ENCODE measurements around the gene CIB4. TPM values are rescaled to one million over a fixed set of nuclear protein-coding genes. Genes with fewer than 3 reads are reported as not detected.

Gene CIB4
- total and polyA plus RNA-seq, 2 of the 4 experiments (the other 2 are of a cell fraction), result not detected

GRCh38 chr2:26580751-26581150, 60.4 kb downstream of the CIB4 start:
- no peak for DNase-seq
- in situ Hi-C loops (cut with MboI; ENCODE audit: low sequenced_read_pairs), result no loop called here
- no peak overlapping the region for H4K5ac ChIP-seq (ENCODE audit: low read depth, low read length)

More at GRCh38 chr2:26580751-26581150, 60.4 kb downstream of the CIB4 start:
- H3K18ac ChIP-seq (ENCODE audit: low read depth, low read length), result no peak overlapping the region
- no peak overlapping the region for H3K27ac ChIP-seq (ENCODE audit: insufficient read depth, low read length)
- H4K20me1 ChIP-seq (ENCODE audit: insufficient read depth, low read length), result no peaks in the 10 kb centered on the region
- POLR2A ChIA-PET (ENCODE audit: unreplicated experiment), result no interaction called here
- no peak overlapping the region for H4K91ac ChIP-seq (ENCODE audit: insufficient read depth, low read depth, low read length)
- H3K9me3 ChIP-seq (ENCODE audit: control insufficient read depth, insufficient read depth, low read length), result no peaks in the 10 kb centered on the region
- no peak overlapping the region for H2AK9ac ChIP-seq (replicated peaks; ENCODE audit: low read depth, low read length, poor library complexity)
- H2BK15ac ChIP-seq (ENCODE audit: low read depth, low read length), result no peak overlapping the region
- no peak overlapping the region for H2BK120ac ChIP-seq (ENCODE audit: low read depth, low read length)
- no peak overlapping the region for H2AFZ ChIP-seq (replicated peaks; ENCODE audit: low read length, poor library complexity)
- H3K9ac ChIP-seq (ENCODE audit: low read depth, low read length), result no peak overlapping the region
- no peak overlapping the region for H3K4me3 ChIP-seq (ENCODE audit: insufficient read depth, low read depth, low read length)
- no peak overlapping the region for H3K14ac ChIP-seq (replicated peaks; ENCODE audit: low read depth, low read length)
- intact Hi-C loops (cut with micrococcal nuclease), result no loop called here
- H2BK20ac ChIP-seq (ENCODE audit: low read depth, low read length), result no peak overlapping the region
- H3K23ac ChIP-seq (ENCODE audit: low read depth, low read length), result no peak overlapping the region
- H3K4me1 ChIP-seq (ENCODE audit: control insufficient read depth, insufficient read depth, low read length), result no peaks in the 10 kb centered on the region
- H2BK5ac ChIP-seq (ENCODE audit: low read depth, low read length, poor library complexity, severe bottlenecking), result no peak overlapping the region
- H3K4me2 ChIP-seq (ENCODE audit: low read depth, low read length), result no peak overlapping the region
- H3K4ac ChIP-seq (ENCODE audit: low read depth, low read length), result no peak overlapping the region
- no peak overlapping the region for H3K56ac ChIP-seq (ENCODE audit: extremely low read depth, insufficient read depth, low read length)
- H2AK5ac ChIP-seq (ENCODE audit: low read depth, low read length), result no peak overlapping the region
- H3K36me3 ChIP-seq (ENCODE audit: control insufficient read depth, insufficient read depth, low read length), result no peaks in the 10 kb centered on the region
- no CpG with 5 or more reads among the region's 5 CpGs for WGBS, 2 experiments (ENCODE audit: extremely low coverage in 2 of 2, insufficient read length in 1 of 2)
- no peaks in the 10 kb centered on the region for H3K79me1 ChIP-seq (ENCODE audit: low read depth in 1 of 2, low read length in 2 of 2)
- TF ChIP-seq MAZ (IDR thresholded peaks at IDR 0.05; ENCODE audit: borderline replicate concordance, low read depth, low read length), result no peak
- no peak for TF ChIP-seq NFE2L2 (IDR thresholded peaks at IDR 0.05; ENCODE audit: low read depth, low read length)
- no peak for TF ChIP-seq RCOR1 (IDR thresholded peaks at IDR 0.05; ENCODE audit: insufficient replicate concordance, low read length)
- TF ChIP-seq SMC3 (IDR thresholded peaks at IDR 0.05; ENCODE audit: low read depth, low read length), result no peak
- TF ChIP-seq MAFK (IDR thresholded peaks at IDR 0.05; ENCODE audit: low read depth, low read length), result no peak
- no peak for TF ChIP-seq FOS (IDR thresholded peaks at IDR 0.05; ENCODE audit: low read depth, low read length)
- no peak for TF ChIP-seq RAD21 (IDR thresholded peaks at IDR 0.05; ENCODE audit: low read length)
- TF ChIP-seq CHD1 (IDR thresholded peaks at IDR 0.05; ENCODE audit: low read depth, low read length), result no peak
- no peak for TF ChIP-seq POLR2A (IDR thresholded peaks at IDR 0.05; ENCODE audit: low read depth, low read length)
- TF ChIP-seq BHLHE40 (IDR thresholded peaks at IDR 0.05; ENCODE audit: low read depth, low read length), result no peak
- no peak for TF ChIP-seq RFX5 (IDR thresholded peaks at IDR 0.05; ENCODE audit: low read depth, low read length)
- no peak for TF ChIP-seq ELK1 (IDR thresholded peaks at IDR 0.05; ENCODE audit: borderline replicate concordance, low read depth, low read length)
- TF ChIP-seq CEBPB (IDR thresholded peaks at IDR 0.05; ENCODE audit: low read depth, low read length), result no peak
- TF ChIP-seq, protein P1, sequence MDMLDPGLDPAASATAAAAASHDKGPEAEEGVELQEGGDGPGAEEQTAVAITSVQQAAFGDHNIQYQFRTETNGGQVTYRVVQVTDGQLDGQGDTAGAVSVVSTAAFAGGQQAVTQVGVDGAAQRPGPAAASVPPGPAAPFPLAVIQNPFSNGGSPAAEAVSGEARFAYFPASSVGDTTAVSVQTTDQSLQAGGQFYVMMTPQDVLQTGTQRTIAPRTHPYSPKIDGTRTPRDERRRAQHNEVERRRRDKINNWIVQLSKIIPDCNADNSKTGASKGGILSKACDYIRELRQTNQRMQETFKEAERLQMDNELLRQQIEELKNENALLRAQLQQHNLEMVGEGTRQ (IDR thresholded peaks at IDR 0.05; ENCODE audit: low read depth, low read length), result no peak
- no peak for TF ChIP-seq MXI1 (IDR thresholded peaks at IDR 0.05; ENCODE audit: borderline replicate concordance, low read depth, low read length)
- no peak for TF ChIP-seq CTCF (conservative IDR thresholded peaks at IDR 0.05; ENCODE audit: low read depth, low read length)
- peaks cover 70% of the 10 kb centered on the region for H3K27me3 ChIP-seq (ENCODE audit: control insufficient read depth, insufficient read depth, low read length)
- BruUV-seq (replicated peaks), result no TSS peak
- CTCF ChIA-PET, result no interaction called here
- H4K8ac ChIP-seq (ENCODE audit: low read depth in 2 of 2, low read length in 2 of 2), result no peak overlapping the region
- H3K9me1 ChIP-seq (ENCODE audit: insufficient read depth, low read length), result no peaks in the 10 kb centered on the region
- ATAC-seq (ENCODE audit: low read depth), result no peak
- dilution Hi-C loops (cut with HindIII; ENCODE audit: low sequenced_read_pairs, unreplicated experiment), result no loop called here

Measured in IMR-90 (cell line).